GM18907 (cell line): Measurements from ENCODE around the gene UNK.
A peak's percentile ranks its signal among the peaks of the same experiment; 100 is the strongest.
"Not testable (repeated sequence)": the region's sequence is repeated elsewhere in the genome, so short reads cannot be mapped to it uniquely, and the experiment has no call there.

Experiments used
- ATAC-seq: cut with Tn5 transposase; IDR thresholded peaks from one replicate; pipeline ENCODE4 v1.9.1; 2021; ENCODE audit warnings: mild to moderate bottlenecking, moderate library complexity; ENCODE audit not compliant: unreplicated experiment

Gene UNK

GRCh38 chr17:75753514-75754377 lies 30.9 kb upstream of the UNK start:
- ATAC-seq: peak; percentile 54

- no peak for ATAC-seq
Observed at GRCh38 chr17:75754378-75755204, 30.0 kb upstream of the UNK start.

GRCh38 chr17:75755205-75755901 lies 29.3 kb upstream of the UNK start:
- ATAC-seq: no peak

GRCh38 chr17:75755990-75756389 lies 28.6 kb upstream of the UNK start:
- no peak for ATAC-seq

GRCh38 chr17:75756451-75757085 lies 28.0 kb upstream of the UNK start:
- ATAC-seq: no peak

GRCh38 chr17:75757086-75757681 lies 27.4 kb upstream of the UNK start:
- ATAC-seq: no peak

GRCh38 chr17:75758131-75758905 lies 26.3 kb upstream of the UNK start:
- ATAC-seq: no peak

GRCh38 chr17:75759457-75759856 lies 25.1 kb upstream of the UNK start:
- no peak for ATAC-seq

- not testable (repeated sequence) for ATAC-seq
Observed at GRCh38 chr17:75759978-75760640, 24.5 kb upstream of the UNK start.

- no peak for ATAC-seq
Observed at GRCh38 chr17:75762513-75763268, 21.9 kb upstream of the UNK start.

GRCh38 chr17:75763269-75763607 lies 21.4 kb upstream of the UNK start:
- no peak for ATAC-seq

GRCh38 chr17:75763613-75764416 lies 20.8 kb upstream of the UNK start:
- ATAC-seq: no peak

GRCh38 chr17:75764417-75764710 lies 20.2 kb upstream of the UNK start:
- ATAC-seq: no peak

- ATAC-seq: peak; percentile 67
Observed at GRCh38 chr17:75764711-75765421, 19.7 kb upstream of the UNK start, which contains the start of gene GALK1. TSS of gene GALK1 (minus strand) at chr17:75765192. CDS start at chr17:75765136, 56 bp downstream.

- no peak for ATAC-seq
Observed at GRCh38 chr17:75765981-75766380, 18.6 kb upstream of the UNK start.

GRCh38 chr17:75767881-75768280 lies 16.7 kb upstream of the UNK start:
- no peak for ATAC-seq

GRCh38 chr17:75769536-75769935 lies 15.1 kb upstream of the UNK start:
- no peak for ATAC-seq
